WTC11 (cell line): Measurements from ENCODE around the gene SRC. TPM values are rescaled to one million over a fixed set of nuclear protein-coding genes. Genes with fewer than 3 reads are reported as not detected.
"Not testable (repeated sequence)": the region's sequence is repeated elsewhere in the genome, so short reads cannot be mapped to it uniquely, and the experiment has no call there.

Source experiments
- ATAC-seq: fragments of 200-7000 bp; cut with Tn5 transposase; 2 replicates; pipeline ENCODE4 v1.10.0; 2021; ENCODE audit warnings: mild to moderate bottlenecking, moderate library complexity
- CTCF ChIA-PET: fragments of 300-600 bp; sonication (Branson Sonifier 250); formaldehyde crosslinking; loops from one replicate; lab custom pipeline; 2021; ENCODE audit warnings: antibody characterized with exemption; lab: Charles Lee
- POLR2A ChIA-PET: fragments of 350-600 bp; sonication (Branson Sonifier 250); formaldehyde crosslinking; loops from one replicate; lab custom pipeline; 2021; ENCODE audit warnings: antibody characterized with exemption; lab: Charles Lee
- DNase-seq: peaks from one replicate; pipeline ENCODE4 v3.0.0; 2021; ENCODE audit warnings: low spot score
- H3K27ac Mint-ChIP-seq: 2 replicates; pipeline ENCODE4 v1.8.0; 2021; ENCODE audit warnings: mixed read lengths
- H3K27me3 Mint-ChIP-seq: 2 replicates; pipeline ENCODE4 v1.8.0; 2021; ENCODE audit warnings: low read depth, mild to moderate bottlenecking, moderate library complexity, mixed read lengths
- H3K36me3 Mint-ChIP-seq: 2 replicates; pipeline ENCODE4 v1.8.0; 2021; ENCODE audit warnings: mixed read lengths
- H3K4me1 Mint-ChIP-seq: 2 replicates; pipeline ENCODE4 v1.8.0; 2022; ENCODE audit warnings: mixed read lengths
- H3K4me3 Mint-ChIP-seq: 2 replicates; pipeline ENCODE4 v1.8.0; 2021; ENCODE audit warnings: mild to moderate bottlenecking, moderate library complexity, mixed read lengths
- H3K9me3 Mint-ChIP-seq: 2 replicates; pipeline ENCODE4 v1.8.0; 2021; ENCODE audit warnings: mixed read lengths
- ATF2 ChIP-seq: sonication (generic); formaldehyde crosslinking; IDR thresholded peaks from 2 replicates; pipeline ENCODE4 v1.8.1; 2022; ENCODE audit warnings: low read depth, missing genetic modification reagents, borderline replicate concordance
- CREM ChIP-seq: sonication (generic); formaldehyde crosslinking; IDR thresholded peaks from 2 replicates; pipeline ENCODE4 v1.8.1; 2022; ENCODE audit warnings: mild to moderate bottlenecking, missing genetic modification reagents, moderate library complexity
- FOXK1 ChIP-seq: sonication (generic); formaldehyde crosslinking; IDR thresholded peaks from 2 replicates; pipeline ENCODE4 v1.8.0; 2022; ENCODE audit warnings: mild to moderate bottlenecking, moderate library complexity, missing genetic modification reagents
- GABPB1 ChIP-seq: sonication (generic); formaldehyde crosslinking; IDR thresholded peaks from 2 replicates; pipeline ENCODE4 v1.8.1; 2023; ENCODE audit warnings: mild to moderate bottlenecking, missing genetic modification reagents
- HMGA2 ChIP-seq: fragments of 250-450 bp; sonication (Bioruptor Pico); IDR thresholded peaks from 2 replicates; pipeline ENCODE4 v1.4.0; 2021; ENCODE audit warnings: mild to moderate bottlenecking, moderate library complexity
- MAX ChIP-seq: sonication (generic); formaldehyde crosslinking; IDR thresholded peaks from 2 replicates; pipeline ENCODE4 v1.8.0; 2022; ENCODE audit warnings: mild to moderate bottlenecking, missing genetic modification reagents
- NFATC4 ChIP-seq: fragments of 250-450 bp; sonication (Bioruptor Pico); IDR thresholded peaks from 2 replicates; pipeline ENCODE4 v1.9.0; 2021; ENCODE audit warnings: mild to moderate bottlenecking
- NFYB ChIP-seq: sonication (generic); formaldehyde crosslinking; conservative IDR thresholded peaks from 2 replicates; pipeline ENCODE4 v1.8.0; 2022; ENCODE audit warnings: low read depth, missing genetic modification reagents
- NR3C1 ChIP-seq: sonication (generic); formaldehyde crosslinking; conservative IDR thresholded peaks from 2 replicates; pipeline ENCODE4 v1.8.1; 2023; ENCODE audit warnings: low read depth, mild to moderate bottlenecking, missing genetic modification reagents
- RORB ChIP-seq: fragments of 250-450 bp; sonication (Bioruptor Pico); IDR thresholded peaks from 2 replicates; pipeline ENCODE4 v1.9.0; 2021; ENCODE audit warnings: mild to moderate bottlenecking
- SMAD4 ChIP-seq: sonication (generic); formaldehyde crosslinking; IDR thresholded peaks from 2 replicates; pipeline ENCODE4 v1.8.0; 2022; ENCODE audit warnings: mild to moderate bottlenecking, missing genetic modification reagents
- ZNF317 ChIP-seq: sonication (generic); formaldehyde crosslinking; IDR thresholded peaks from 2 replicates; pipeline ENCODE4 v1.8.1; 2023; ENCODE audit warnings: low read depth, mild to moderate bottlenecking, moderate library complexity, missing genetic modification reagents, borderline replicate concordance
- total RNA-seq: library from RNA; stranded (reverse); gene quantifications from 3 replicates; pipeline ENCODE4 v1.2.3, GENCODE V29; 2021
- TF ChIP-seq, protein P1 (sequence below): sonication (generic); formaldehyde crosslinking; IDR thresholded peaks from 2 replicates; pipeline ENCODE4 v1.8.1; 2023; ENCODE audit warnings: mild to moderate bottlenecking, missing genetic modification reagents
- TF ChIP-seq, protein P2 (sequence below): fragments of 200-600 bp; IDR thresholded peaks from 2 replicates; pipeline ENCODE4 v1.8.0; 2022; ENCODE audit warnings: antibody characterized with exemption
- TF ChIP-seq, protein P3 (sequence below): sonication (generic); formaldehyde crosslinking; IDR thresholded peaks from 2 replicates; pipeline ENCODE4 v1.8.1; 2022; ENCODE audit warnings: mild to moderate bottlenecking, missing genetic modification reagents, moderate library complexity, borderline replicate concordance
- TF ChIP-seq, protein P4 (sequence below): sonication (generic); formaldehyde crosslinking; IDR thresholded peaks from 2 replicates; pipeline ENCODE4 v1.8.0; 2022; ENCODE audit warnings: mild to moderate bottlenecking, missing genetic modification reagents
- TF ChIP-seq, protein P5 (sequence below): sonication (generic); formaldehyde crosslinking; IDR thresholded peaks from 2 replicates; pipeline ENCODE4 v1.8.0; 2022; ENCODE audit warnings: mild to moderate bottlenecking, missing genetic modification reagents

Gene SRC
- total RNA-seq, 1 experiment from 2014 or later = 33.3 TPM

- TF ChIP-seq, protein P1, sequence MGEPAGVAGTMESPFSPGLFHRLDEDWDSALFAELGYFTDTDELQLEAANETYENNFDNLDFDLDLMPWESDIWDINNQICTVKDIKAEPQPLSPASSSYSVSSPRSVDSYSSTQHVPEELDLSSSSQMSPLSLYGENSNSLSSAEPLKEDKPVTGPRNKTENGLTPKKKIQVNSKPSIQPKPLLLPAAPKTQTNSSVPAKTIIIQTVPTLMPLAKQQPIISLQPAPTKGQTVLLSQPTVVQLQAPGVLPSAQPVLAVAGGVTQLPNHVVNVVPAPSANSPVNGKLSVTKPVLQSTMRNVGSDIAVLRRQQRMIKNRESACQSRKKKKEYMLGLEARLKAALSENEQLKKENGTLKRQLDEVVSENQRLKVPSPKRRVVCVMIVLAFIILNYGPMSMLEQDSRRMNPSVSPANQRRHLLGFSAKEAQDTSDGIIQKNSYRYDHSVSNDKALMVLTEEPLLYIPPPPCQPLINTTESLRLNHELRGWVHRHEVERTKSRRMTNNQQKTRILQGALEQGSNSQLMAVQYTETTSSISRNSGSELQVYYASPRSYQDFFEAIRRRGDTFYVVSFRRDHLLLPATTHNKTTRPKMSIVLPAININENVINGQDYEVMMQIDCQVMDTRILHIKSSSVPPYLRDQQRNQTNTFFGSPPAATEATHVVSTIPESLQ (CRISPR knock-in tag) = no peak
These were observed 8.5 kb upstream of the SRC start (continued) for GRCh38 chr20:37337208-37337991.

DNA sequence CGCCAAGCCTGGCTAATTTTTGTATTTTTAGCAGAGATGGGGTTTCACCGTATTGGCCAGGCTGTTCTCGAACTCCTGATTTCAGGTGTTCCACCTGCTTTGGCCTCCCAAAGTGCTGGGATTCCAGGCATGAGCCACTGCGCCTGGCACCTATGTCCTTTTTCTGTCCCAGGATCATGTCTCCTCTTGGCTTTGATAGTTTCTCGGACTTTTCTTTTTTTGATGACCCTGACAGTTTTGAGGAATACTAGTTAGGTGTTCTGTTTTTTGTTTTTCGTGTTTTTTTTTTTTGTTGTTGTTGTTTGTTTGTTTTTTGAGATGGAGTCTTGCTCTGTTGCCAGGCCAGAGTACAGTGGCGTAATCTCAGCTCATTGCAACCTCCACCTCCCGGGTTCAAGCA lies 7.6 kb upstream of the SRC start:
- H3K27ac Mint-ChIP-seq, H3K4me3 Mint-ChIP-seq, DNase-seq, H3K36me3 Mint-ChIP-seq, POLR2A ChIA-PET, ATAC-seq, H3K27me3 Mint-ChIP-seq, H3K9me3 Mint-ChIP-seq: not testable (repeated sequence)
- H3K4me1 Mint-ChIP-seq = peaks cover 22% of the 10 kb centered on the region
- CTCF ChIA-PET = interaction anchor here (0.7 kb wide), 1 partner anchor 109 kb away, joined by 4 read pairs; no protein-coding TSS in a partner anchor

DNA sequence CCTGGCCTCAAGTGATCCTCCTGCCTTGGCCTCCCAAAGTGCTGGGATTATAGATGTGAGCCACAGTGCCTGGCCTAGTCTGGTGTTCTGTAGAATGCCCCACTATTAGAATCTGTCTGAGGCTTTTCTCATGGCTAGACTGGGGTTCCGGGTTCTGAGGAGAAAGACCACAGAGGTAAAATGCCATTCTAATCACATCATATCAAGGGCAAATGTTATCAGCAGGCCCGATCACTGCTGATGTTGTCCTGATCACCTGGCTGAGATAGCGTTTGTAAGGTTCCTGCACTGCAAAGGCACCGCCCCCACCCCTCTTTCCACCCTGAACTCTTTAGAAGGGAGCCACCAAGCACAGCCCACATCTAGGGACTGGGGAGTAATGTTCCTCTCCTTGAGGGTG lies 6.7 kb upstream of the SRC start:
- no peak for ATAC-seq
- Mint-ChIP-seq H3K4me1 (peaks cover 22% of the 10 kb centered on the region), H3K27ac (no peak overlapping the region), H3K27me3 (no peaks in the 10 kb centered on the region), H3K9me3 (no peaks in the 10 kb centered on the region), H3K4me3 (no peak overlapping the region), H3K36me3 (no peaks in the 10 kb centered on the region)
- no peak for DNase-seq
- ChIA-PET CTCF (no interaction called here), POLR2A (no interaction called here)
- TF ChIP-seq CREM = no peak
- TF ChIP-seq MAX (CRISPR knock-in tag) = no peak
- TF ChIP-seq, protein P2, sequence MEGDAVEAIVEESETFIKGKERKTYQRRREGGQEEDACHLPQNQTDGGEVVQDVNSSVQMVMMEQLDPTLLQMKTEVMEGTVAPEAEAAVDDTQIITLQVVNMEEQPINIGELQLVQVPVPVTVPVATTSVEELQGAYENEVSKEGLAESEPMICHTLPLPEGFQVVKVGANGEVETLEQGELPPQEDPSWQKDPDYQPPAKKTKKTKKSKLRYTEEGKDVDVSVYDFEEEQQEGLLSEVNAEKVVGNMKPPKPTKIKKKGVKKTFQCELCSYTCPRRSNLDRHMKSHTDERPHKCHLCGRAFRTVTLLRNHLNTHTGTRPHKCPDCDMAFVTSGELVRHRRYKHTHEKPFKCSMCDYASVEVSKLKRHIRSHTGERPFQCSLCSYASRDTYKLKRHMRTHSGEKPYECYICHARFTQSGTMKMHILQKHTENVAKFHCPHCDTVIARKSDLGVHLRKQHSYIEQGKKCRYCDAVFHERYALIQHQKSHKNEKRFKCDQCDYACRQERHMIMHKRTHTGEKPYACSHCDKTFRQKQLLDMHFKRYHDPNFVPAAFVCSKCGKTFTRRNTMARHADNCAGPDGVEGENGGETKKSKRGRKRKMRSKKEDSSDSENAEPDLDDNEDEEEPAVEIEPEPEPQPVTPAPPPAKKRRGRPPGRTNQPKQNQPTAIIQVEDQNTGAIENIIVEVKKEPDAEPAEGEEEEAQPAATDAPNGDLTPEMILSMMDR = no peak
- no peak for TF ChIP-seq GABPB1

GRCh38 chr20:37339764-37340109 lies 6.2 kb upstream of the SRC start:
- not testable (repeated sequence) for H3K36me3 Mint-ChIP-seq, H3K27ac Mint-ChIP-seq, H3K9me3 Mint-ChIP-seq, DNase-seq, H3K4me3 Mint-ChIP-seq, H3K27me3 Mint-ChIP-seq, ATAC-seq
- CTCF ChIA-PET = interaction anchor here (0.6 kb wide), 1 partner anchor 829 kb away, joined by 3 read pairs; no protein-coding TSS in a partner anchor
- H3K4me1 Mint-ChIP-seq = peaks cover 27% of the 10 kb centered on the region
- POLR2A ChIA-PET = interaction anchor here (0.7 kb wide), 1 partner anchor 103 kb away, joined by 3 read pairs; no protein-coding TSS in a partner anchor

DNA sequence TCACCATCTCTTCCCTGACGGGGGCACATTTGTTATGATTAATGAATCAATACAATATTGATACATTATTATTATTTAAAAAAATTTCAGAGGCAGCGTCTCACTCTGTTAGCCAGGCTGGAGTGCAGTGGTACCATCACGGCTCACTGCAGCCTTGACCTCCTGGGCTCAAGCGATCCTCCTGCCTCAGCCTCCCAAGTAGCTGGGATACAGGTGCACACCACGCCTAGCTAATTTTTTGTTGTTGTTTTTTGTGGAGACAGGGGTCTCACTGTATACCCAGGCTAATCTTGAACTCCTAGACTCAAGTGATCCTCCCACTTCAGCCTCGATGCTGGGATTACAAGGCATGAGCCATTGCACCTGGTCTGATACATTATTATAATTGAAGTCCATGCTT lies 4.9 kb upstream of the SRC start:
- Mint-ChIP-seq H3K9me3 (no peaks in the 10 kb centered on the region), H3K4me1 (peaks cover 29% of the 10 kb centered on the region), H3K27me3 (no peaks in the 10 kb centered on the region), H3K36me3 (no peaks in the 10 kb centered on the region), H3K27ac (no peak overlapping the region), H3K4me3 (no peak overlapping the region)
- DNase-seq = no peak
- ChIA-PET POLR2A (interaction anchor here (0.6 kb wide), 1 partner anchor 230 kb away, joined by 3 read pairs; no protein-coding TSS in a partner anchor), CTCF (interaction anchor here (1.2 kb wide), 1 partner anchor 55 kb away, joined by 3 read pairs; no protein-coding TSS in a partner anchor)
- no peak for ATAC-seq
- no peak for TF ChIP-seq RORB (CRISPR knock-in tag)
- TF ChIP-seq NFYB = no peak
- TF ChIP-seq, protein P3, sequence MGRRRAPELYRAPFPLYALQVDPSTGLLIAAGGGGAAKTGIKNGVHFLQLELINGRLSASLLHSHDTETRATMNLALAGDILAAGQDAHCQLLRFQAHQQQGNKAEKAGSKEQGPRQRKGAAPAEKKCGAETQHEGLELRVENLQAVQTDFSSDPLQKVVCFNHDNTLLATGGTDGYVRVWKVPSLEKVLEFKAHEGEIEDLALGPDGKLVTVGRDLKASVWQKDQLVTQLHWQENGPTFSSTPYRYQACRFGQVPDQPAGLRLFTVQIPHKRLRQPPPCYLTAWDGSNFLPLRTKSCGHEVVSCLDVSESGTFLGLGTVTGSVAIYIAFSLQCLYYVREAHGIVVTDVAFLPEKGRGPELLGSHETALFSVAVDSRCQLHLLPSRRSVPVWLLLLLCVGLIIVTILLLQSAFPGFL (CRISPR knock-in tag) = no peak
- no peak for TF ChIP-seq SMAD4 (CRISPR knock-in tag)
- TF ChIP-seq ZNF317 = no peak
- no peak for TF ChIP-seq NFATC4 (CRISPR knock-in tag)
- no peak for TF ChIP-seq HMGA2 (CRISPR knock-in tag)
- TF ChIP-seq, protein P4, sequence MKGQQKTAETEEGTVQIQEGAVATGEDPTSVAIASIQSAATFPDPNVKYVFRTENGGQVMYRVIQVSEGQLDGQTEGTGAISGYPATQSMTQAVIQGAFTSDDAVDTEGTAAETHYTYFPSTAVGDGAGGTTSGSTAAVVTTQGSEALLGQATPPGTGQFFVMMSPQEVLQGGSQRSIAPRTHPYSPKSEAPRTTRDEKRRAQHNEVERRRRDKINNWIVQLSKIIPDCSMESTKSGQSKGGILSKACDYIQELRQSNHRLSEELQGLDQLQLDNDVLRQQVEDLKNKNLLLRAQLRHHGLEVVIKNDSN (CRISPR knock-in tag) = no peak
- TF ChIP-seq FOXK1 = no peak
- TF ChIP-seq, protein P5, sequence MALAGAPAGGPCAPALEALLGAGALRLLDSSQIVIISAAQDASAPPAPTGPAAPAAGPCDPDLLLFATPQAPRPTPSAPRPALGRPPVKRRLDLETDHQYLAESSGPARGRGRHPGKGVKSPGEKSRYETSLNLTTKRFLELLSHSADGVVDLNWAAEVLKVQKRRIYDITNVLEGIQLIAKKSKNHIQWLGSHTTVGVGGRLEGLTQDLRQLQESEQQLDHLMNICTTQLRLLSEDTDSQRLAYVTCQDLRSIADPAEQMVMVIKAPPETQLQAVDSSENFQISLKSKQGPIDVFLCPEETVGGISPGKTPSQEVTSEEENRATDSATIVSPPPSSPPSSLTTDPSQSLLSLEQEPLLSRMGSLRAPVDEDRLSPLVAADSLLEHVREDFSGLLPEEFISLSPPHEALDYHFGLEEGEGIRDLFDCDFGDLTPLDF (CRISPR knock-in tag) = no peak
- no peak for TF ChIP-seq ATF2
- no peak for TF ChIP-seq NR3C1 (CRISPR knock-in tag)
